ENCODE results near the gene COL23A1.
"Not testable (repeated sequence)": the region's sequence is repeated elsewhere in the genome, so short reads cannot be mapped to it uniquely, and the experiment has no call there.

Gene COL23A1

DNA sequence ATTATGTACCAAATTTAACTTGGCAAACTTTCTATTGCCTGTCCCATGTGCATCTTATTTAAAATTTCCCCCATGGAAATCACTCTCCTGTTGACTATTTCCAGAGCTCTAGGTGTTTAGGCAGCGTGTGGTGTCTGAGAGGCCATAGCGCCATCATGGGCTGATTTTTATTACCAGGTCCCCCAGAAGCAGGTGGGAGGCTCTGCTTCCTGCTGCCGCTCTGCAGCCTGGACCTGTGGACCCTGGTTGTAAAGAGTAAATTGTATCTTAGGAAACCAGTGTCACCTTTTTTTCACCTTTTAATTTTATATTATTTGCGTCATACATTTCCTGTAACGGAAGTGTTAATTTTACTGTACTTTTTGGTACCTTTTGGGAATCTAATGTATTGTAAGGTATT is 379.5 kb downstream of the COL23A1 start:
- FAIRE-seq (no peak), DNase-seq (ENCODE audit: insufficient read length, low spot score) (no peak)

DNA sequence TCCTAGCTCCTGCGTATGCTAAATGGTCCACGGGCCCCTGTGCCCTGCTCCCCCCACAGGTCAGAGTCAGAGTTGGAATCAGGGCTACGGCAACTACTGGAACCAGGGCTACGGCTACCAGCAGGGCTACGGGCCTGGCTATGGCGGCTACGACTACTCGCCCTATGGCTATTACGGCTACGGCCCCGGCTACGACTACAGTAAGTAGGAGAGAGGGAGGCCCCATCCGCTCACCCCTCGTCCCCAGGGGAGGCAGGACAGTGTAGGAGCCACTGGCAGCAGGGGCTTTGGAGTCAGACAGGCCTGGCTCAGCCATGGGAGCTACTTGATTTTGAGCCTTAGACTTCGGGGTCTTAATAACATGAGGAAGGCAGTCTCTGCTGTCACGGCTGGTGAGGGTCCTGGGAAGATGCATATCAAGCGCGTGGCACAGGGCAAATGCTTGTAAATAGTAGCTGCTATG is 380.1 kb downstream of the COL23A1 start:
- DNase-seq (ENCODE audit: insufficient read length, low spot score) (no peak), FAIRE-seq (no peak)

DNA sequence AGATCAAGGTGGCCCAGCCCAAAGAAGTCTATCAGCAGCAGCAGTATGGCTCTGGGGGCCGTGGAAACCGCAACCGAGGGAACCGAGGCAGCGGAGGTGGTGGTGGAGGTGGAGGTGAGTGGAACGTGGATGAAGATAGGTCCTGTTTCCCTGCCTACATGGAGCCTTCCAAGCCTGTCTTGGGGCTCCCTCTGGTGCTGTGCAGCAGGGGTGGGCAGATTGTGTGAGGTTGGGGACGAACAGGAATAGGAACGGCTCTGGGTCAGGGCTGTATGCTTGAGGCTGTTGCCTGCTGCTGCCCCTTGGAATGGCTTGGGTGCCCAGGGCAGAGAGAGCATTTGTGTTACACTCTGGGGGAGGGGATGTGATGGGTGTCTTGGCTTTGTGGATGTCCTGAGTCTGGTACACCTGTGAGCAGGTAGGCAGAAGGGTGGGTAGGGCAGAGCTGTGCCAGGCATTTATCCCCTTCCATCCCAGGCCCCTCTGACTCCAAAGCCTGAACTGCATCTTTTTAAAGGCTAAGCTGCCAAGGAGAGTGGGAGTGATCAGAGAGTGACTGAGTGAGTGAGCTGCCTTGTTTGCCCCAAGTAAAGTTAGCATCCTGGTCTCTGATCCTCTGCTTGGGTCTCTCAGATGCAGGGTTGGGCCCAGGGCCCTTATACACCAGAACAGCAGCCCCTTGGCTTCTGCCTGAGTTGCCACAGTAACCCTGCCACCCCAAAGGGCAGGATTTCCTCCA is 380.7 kb downstream of the COL23A1 start:
- FAIRE-seq, result no peak
- no peak for DNase-seq (ENCODE audit: insufficient read length, low spot score)

DNA sequence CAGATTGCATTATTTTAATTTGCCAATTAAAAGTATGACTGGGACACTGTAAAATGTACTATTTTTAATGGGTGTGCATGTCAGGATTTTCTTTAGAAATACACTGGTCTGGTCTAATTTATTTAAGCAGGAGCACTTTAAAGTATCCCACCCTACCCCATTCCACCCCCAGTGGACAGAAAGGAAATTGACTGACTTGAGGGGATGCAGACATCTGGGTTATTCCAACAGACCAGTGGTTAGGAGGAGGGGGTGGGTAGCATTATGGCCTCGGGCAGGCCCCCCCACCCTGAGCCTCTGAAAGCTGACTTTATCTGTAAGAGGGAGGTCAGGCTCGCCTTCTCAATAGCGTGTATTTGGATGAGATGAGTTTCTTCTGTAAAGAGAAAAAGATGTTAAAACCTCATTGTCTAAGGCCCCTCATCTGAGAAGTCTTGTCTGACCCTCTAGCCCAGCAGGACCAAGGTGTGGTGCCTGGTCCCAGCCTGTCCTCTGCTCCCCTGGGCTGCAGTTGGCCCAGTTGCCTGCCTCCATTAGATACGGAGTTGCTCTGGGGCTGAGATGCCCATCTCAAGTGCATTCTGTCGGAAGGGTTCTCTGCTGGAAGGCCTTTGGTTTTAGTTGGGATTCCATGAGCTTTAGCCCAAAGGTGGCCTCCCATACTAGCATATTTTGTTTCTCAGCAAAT is 381.5 kb downstream of the COL23A1 start:
- DNase-seq (ENCODE audit: insufficient read length, low spot score), result no peak
- no peak for FAIRE-seq

DNA sequence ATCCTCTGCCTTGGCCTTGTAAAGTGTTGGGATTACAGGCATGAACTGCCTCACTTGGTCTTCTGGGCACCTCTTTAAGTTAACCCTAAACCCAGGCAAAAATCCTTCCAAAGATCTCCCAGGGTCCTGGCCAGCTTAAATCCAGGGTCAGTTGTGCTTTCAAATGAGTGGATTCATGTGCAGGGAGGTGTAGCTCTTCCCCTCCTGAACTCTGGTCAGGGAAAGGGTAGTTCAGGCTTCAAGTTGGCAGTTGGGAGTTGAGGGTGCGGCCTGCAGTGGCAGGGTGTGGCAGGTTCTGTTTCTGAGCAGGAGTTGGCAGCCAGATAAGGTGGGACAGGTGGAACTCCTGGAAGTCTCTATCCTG is 382.3 kb downstream of the COL23A1 start:
- no peak for FAIRE-seq

DNA sequence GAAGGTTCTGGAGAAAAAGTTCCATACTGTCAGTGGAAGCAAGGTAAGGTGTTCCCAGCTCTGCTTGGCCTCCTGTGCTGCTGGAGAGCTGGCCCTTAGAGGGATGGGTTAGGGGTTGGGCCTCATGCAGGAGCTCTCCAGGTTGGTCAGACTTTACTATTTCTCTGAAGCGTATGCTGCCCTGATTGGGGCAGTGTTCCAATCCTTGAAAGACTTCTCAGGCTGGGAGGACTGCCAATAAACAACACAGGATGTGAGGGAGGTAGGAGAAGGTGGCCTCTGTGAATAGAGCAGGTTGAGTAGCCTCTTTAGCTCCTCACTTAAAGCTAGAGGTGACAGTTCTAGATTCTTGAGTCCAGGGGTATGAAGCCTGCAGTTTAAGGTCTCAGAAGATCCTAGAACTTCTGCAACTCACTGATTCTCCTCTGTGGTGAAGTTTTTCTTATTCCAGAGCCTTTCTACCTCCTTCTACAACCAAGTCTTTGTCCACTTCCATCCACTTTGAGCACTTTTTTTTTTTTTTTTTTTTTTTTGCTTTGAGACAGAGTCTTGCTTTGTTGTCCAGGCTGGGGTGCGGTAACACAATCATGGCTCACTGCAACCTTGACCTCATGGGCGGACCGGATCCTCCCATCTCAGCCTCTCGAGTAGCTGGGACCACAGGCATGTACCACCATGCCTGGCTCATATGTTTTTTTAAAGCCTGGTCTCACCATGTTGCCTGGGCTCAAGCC is 382.8 kb downstream of the COL23A1 start:
- DNase-seq (ENCODE audit: insufficient read length, low spot score), result no peak
- FAIRE-seq, result no peak

More for the DNA sequence above, 382.3 kb downstream of the COL23A1 start:
- DNase-seq (ENCODE audit: insufficient read length, low spot score), result no peak

DNA sequence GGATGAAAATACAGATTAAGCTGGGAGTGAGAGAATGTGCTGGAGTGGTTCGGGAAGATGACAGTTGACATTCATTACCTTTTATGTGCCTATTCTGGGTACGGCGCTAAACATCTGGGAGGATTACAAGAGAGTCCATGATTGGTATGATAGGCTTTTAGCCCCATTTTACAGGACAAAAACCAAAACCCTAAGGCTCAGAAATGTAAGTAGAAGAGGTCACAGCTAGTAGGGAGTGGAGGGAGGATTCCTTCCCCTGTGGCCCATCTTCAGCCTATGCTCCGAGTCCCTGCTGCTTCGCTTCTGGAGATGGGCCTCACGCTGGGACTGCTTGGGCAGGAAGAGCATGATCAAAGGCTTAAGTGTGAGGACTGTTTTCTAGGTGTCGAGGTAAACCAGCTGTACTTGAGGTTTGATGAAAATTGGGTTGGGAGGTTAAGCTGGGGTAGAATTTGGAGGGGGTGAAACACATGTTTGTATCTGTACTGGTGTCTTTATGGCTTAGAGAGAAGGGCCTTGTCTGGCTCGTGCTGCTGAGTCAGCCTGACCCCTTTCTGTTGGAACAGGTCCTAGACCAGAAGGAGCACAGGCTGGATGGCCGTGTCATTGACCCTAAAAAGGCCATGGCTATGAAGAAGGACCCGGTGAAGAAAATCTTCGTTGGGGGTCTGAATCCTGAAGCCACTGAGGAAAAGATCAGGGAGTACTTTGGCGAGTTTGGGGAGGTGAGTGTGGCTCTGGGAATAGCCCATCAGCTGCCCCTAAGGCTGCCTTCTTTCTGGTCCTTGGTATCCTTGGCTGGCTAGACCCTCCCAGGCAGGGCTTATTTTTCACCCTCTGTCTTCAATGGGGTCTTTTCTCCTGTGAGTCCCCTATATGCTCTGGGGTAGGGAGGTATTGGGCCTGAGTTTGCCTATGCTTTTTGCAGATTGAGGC is 383.8 kb downstream of the COL23A1 start:
- FAIRE-seq (no peak), DNase-seq (ENCODE audit: insufficient read length, low spot score) (no peak)

DNA sequence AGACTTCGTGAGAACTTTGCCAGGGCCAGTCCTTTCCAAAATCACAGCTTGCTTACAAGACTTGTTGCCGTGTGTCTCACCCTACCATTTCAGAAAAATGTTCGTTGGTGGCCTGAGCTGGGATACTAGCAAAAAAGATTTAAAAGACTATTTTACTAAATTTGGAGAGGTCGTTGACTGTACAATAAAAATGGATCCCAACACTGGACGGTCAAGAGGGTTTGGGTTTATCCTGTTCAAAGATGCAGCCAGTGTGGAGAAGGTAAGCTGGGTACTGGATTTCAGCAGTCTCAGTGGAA is 384.5 kb downstream of the COL23A1 start:
- FAIRE-seq, result no peak
- DNase-seq (ENCODE audit: insufficient read length, low spot score), result no peak

DNA sequence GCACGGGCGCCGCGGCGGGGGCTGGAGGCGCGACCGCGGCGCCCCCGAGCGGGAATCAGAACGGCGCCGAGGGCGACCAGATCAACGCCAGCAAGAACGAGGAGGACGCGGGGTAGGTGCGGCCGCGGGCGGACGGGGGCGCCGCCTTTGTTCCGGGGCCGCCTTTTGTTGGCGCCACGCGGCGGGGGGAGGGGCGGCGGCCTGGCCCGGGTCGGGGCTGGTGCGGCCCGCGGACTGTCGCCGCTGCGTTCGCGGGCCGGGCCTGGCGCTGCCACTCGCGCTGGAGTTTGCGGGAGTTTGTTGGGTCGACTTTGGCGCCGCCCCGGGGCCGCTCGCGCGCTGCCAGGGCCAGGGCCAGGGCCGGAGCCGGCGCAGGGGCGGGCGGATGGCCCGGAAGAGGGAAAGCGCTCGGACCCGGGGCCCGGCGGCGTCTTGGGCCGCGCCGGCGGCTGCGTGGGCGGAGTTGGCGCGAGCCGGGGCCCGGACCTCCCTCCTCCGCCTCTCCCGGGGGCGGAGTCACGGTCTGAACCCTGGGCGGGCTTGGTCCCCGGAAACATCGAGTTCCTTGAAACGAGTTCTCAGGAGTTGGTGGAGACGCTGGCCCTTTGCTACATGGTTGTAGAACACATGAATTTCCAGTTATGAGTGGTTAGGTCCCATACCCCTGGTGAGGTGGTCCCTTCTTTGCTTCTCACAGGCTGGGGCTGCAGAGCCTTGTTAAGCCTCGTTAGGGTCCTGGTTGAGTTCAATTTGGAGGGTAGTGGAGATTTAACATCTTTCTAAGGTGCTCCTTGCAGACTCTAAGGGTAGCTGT is 385.1 kb downstream of the COL23A1 start:
- FAIRE-seq, result peak; percentile 42
- DNase-seq (ENCODE audit: insufficient read length, low spot score), result peak; percentile 91

DNA sequence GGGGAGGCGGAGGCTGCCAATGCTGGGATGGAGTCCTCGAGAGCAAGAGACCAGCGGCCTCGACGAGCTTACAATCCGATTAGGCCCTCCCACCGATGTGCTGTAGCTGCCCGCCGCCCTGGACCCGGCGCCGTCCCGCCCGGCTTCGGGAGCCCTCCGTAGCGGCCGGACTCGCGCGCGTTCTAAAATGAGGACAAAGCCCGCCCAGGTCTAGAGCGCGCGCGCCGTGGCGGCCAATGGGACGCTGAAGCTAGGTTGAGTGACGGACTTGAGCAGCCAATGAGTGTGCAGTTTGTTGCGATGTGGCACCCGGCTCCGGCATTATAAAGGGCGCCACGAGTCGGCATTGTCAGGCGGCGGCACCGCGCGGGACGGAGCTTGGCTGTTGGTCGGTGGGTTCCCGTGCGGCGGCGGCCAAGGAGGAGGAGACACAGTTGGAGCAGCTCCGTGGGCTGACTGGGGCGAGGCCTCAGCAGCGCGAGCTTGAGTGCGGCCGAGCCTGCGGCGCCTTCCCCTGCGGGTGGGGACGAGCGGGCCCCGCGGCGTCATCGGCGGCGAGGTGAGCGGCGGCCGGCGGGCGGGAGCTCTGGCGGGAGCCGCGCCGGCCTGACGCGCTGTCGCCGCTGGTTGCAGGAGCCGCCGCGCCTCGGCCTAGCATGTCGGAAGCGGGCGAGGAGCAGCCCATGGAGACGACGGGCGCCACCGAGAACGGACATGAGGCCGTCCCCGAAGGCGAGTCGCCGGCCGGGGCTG is 385.8 kb downstream of the COL23A1 start, which contains the start of gene HNRNPAB:
Gene HNRNPAB (plus strand): TSS at position 352 of the 753 bp plus-strand sequence. CDS start 305 bp downstream, at position 657.
- peak; percentile 91 for FAIRE-seq
- peak; percentile 95 for DNase-seq (ENCODE audit: insufficient read length, low spot score)

DNA sequence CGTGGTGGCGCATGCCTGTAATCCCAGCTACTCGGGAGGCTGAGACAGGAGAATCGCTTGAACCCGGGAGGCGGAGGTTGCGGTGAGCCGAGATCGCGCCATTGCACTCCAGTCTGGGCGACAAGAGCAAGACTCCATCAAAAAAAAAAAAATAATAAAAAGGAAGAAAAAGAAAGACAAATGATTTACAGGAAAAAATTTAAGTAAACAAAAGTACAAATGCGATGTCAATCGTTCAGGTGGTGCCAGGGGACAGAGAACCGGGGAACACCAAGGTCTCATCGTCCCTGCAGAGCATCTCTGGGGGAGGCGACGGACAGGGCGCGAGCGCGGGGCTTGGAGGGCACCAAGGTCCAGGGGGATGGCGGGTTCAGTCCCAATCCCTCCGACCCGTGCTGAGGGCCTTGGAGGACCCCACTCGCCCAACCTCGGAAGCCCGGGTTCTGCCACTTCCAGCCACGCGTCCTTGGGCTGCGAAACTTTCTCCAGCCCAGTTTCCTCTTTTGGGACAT is 386.5 kb downstream of the COL23A1 start:
- no peak for DNase-seq (ENCODE audit: insufficient read length, low spot score)
- peak; percentile 11 for FAIRE-seq

DNA sequence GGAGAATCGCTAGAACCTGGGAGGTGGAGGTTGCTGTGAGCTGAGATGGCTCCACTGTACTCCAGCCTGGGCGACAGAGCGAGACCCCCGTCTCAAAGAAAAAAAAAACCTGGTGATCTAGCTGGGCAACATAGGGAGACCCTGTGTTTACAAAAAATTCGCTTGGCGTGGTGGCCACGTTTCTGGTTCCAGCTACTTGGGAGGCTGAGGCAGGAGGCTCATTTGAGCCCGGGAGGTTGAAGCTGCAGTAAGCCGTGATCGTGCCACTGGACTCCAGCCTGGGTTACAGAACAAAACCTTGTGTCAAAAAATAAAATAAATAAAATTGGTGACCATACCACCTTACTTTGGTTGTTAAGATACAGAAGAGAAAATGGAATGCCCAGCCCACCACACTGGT is 387.7 kb downstream of the COL23A1 start:
- FAIRE-seq (no peak), DNase-seq (ENCODE audit: insufficient read length, low spot score) (no peak)

DNA sequence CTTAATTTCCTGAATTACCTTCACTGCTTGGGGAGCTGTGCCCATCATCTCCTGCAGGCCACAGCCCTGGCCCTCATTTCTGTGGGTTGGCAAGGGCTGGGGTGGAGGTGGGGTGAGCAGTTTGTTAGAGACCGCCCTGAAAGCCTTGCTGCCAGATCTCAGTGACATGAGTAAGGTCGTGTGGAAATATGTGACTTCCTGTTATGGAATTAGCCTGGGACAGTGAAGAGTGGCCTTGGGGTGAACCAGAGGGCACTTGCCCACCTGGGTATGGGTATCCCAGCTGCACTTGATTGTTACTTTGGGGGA is 388.3 kb downstream of the COL23A1 start:
- DNase-seq (ENCODE audit: insufficient read length, low spot score) (no peak), FAIRE-seq (no peak)

DNA sequence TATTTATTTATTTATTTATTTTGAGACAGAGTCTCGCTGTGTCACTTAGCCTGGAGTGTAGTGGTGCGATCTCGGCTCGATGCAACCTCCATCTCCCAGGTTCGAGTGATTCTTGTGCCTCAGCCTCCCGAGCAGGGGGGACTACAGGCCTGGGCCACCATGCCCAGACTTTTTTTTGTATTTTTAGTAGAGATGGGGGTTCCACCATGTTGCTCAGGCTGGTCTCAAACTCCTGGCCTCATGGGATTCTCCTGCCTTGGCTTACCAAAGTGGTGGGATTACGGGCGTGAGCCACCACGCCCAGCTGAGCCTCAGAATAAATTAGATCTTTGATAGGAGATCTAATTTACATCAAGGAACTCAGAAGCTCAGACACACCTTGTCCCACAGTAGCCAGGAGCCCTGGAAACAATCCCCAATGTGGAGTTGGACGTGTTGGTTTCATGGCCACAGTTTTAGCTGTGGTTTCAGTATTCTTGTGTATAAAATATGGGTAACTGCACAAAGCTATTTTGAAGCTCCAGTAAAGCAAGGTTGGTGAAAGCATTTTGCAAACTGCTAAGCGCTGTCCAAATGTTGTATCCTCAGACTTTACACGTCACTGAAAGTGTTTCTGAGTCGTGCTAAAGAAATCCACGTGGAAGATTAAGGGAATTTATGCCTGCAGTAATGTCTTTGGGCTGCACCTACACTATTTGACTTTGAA is 388.8 kb downstream of the COL23A1 start:
- FAIRE-seq (no peak), DNase-seq (ENCODE audit: insufficient read length, low spot score) (no peak)

DNA sequence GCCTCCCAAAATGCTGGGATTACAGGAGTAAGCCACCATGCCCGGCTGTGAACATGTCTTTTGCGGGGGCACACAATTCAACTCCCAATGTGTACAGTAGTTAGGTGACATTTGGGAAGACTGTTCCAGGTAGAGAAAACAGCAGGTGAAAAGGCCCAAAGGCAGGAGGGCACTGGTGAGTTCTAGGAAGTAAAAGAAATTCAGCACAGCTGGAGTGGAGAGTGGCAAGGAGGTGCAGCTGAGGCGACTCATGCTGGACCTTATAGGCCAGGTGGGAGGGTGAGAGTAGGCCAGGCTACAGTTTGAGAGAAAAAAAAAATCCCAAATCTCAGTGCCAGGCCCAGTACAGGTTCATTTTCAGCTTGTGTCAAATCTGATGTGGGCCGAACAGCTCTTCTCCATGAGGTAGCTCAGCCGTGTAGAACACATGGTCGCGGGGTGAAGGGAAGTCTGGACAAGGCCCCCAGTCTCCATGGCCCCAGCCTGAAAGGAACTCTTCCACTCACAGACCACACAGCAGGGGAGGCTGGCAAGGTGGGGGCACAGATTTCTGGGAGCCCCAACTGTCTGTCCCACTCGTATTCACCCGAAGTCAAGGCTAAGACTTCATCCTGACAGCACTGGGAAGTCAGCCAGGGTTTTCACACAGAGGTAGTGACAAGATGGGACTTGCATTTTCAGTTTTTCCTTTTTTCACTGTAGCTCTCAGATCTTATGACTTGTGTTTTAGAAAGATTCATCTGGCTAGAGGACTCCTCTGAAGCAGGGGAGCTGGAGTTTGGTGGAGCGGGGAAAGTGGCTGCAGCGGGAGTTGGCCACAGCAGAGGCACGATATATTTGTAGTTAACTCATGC is 390.4 kb downstream of the COL23A1 start:
- FAIRE-seq, result no peak
- no peak for DNase-seq (ENCODE audit: insufficient read length, low spot score)

DNA sequence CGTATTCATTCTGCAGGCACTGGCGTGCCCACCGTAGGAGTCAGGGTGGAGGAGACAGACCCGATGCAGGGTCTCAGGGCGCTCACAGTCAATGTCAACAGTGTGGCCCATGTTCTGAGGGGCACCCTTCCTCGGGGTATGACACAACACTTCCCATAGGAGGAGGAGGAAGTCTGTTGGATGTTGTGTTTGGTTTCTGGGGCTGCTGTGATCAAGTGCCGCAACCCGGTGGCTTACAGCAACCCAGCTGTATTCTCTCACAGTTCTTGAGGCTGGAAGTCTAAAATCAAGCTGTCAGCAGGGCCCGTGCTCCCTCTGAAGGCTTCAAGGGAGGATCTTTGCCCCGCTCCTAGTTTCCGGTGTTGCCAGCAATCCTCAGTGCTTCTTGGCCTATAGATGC is 391.5 kb downstream of the COL23A1 start:
- DNase-seq (ENCODE audit: insufficient read length, low spot score) (no peak), FAIRE-seq (no peak)

DNA sequence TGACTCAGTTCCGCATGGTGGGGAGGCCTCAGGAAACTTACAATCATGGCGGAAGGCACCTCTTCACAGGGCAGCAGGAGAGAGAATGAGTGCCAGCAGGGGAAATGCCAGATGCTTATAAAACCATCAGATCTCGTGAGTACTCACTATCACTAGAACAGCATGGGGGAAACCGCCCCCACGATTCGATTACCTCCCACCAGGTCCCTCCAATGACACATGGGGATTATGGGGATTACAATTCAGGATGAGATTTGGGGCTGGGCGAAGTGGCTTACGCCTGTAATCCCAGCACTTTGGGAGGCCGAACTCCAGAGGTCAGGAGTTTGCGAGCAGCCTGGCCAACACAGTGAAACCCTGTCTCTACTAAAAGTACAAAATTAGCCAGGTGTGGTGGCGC is 392.0 kb downstream of the COL23A1 start:
- not testable (repeated sequence) for DNase-seq (ENCODE audit: insufficient read length, low spot score); FAIRE-seq

DNA sequence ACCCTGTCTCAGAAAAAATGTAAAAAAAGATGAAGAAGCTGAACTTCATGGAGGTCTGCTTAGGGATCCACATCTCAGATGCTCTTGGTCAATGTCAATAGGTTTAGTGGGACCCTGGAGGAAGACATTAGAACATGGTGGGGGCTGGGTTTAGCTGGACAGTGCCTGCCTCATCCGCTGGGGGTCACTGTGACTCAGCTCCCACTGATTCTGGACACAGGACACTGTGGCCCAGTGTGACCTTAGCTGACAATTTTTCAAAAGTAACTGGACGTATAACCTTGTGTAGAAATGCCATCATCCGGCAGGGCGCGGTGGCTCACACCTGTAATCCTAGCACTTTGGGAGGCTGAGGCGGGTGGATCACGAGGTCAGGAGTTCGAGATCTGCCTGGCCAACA is 393.2 kb downstream of the COL23A1 start:
- DNase-seq (ENCODE audit: insufficient read length, low spot score), result no peak
- FAIRE-seq, result no peak
